Nephron (organoid): ENCODE measurements around the gene APBB2.
A peak's percentile ranks its signal among the peaks of the same experiment; 100 is the strongest.

Experiments
- H3K27ac Mint-ChIP-seq, 3 experiments: 2 replicates each; pipeline ENCODE4 v1.8.0; 2020; ENCODE audit warnings: mixed read lengths in 3 of 3, mild to moderate bottlenecking in 2 of 3, moderate library complexity in 1 of 3
- H3K27me3 Mint-ChIP-seq: 2 replicates; pipeline ENCODE4 v1.8.0; 2021; ENCODE audit warnings: low read depth, mild to moderate bottlenecking, moderate library complexity, mixed read lengths
- H3K36me3 Mint-ChIP-seq: 2 replicates; pipeline ENCODE4 v1.8.0; 2020; ENCODE audit warnings: low read depth, mixed read lengths
- H3K4me1 Mint-ChIP-seq: 2 replicates; pipeline ENCODE4 v1.8.0; 2020; ENCODE audit warnings: mixed read lengths
- H3K4me3 Mint-ChIP-seq, 3 experiments: 2 replicates each; pipeline ENCODE4 v1.8.0; 2020; ENCODE audit warnings: mild to moderate bottlenecking in 3 of 3, mixed read lengths in 3 of 3, moderate library complexity in 2 of 3
- H3K9me3 Mint-ChIP-seq: 2 replicates; pipeline ENCODE4 v1.8.0; 2020; ENCODE audit warnings: mixed read lengths
- CTCF ChIP-seq, 3 experiments: fragments of 200-600 bp; sonication (generic); IDR thresholded peaks; one replicate each; pipeline ENCODE4 v1.5.0; 2021; ENCODE audit warnings: antibody characterized with exemption in 3 of 3; ENCODE audit not compliant: unreplicated experiment in 3 of 3

The APBB2 gene

DNA sequence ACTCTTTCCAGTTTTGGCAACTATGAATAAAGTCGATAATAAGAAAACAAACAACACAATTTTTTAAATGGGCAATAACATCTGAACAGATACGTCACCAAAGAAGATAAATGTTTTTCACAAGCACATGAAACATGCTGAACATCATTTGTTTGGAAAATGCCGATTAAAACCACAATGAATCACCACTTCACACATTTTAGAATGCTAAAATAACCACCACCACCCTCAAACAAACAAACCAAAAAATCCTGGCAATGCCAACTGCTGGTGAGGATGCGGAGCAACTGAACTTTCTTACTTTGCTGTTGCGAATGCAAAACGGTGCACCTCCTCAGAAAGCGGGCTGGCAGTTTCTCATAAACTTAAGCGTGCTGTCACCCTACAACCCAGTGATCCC lies 348.6 kb downstream of the APBB2 start:
- H3K4me1 Mint-ChIP-seq, result no peaks in the 10 kb centered on the region
- H3K36me3 Mint-ChIP-seq, result no peaks in the 10 kb centered on the region
- H3K9me3 Mint-ChIP-seq, result no peaks in the 10 kb centered on the region
- H3K27ac Mint-ChIP-seq, result peak overlapping the region in 1 of 3 experiments; percentile 27
- H3K27me3 Mint-ChIP-seq, result no peaks in the 10 kb centered on the region
- TF ChIP-seq CTCF (IDR thresholded peaks at IDR 0.05; ENCODE audit: unreplicated experiment in 3 of 3), result no peak
- H3K4me3 Mint-ChIP-seq, result no peak overlapping the region

- Mint-ChIP-seq H3K36me3 (peaks cover 4% of the 10 kb centered on the region), H3K27me3 (peaks cover 3% of the 10 kb centered on the region), H3K4me3 (no peak overlapping the region), H3K4me1 (peaks cover 4% of the 10 kb centered on the region), H3K27ac (peak overlapping the region in 1 of 3 experiments; percentile 65), H3K9me3 (no peaks in the 10 kb centered on the region)
- TF ChIP-seq CTCF (IDR thresholded peaks at IDR 0.05; ENCODE audit: unreplicated experiment in 3 of 3), result no peak
Observed at GRCh38 chr4:40864531-40864930, 349.8 kb downstream of the APBB2 start.

DNA sequence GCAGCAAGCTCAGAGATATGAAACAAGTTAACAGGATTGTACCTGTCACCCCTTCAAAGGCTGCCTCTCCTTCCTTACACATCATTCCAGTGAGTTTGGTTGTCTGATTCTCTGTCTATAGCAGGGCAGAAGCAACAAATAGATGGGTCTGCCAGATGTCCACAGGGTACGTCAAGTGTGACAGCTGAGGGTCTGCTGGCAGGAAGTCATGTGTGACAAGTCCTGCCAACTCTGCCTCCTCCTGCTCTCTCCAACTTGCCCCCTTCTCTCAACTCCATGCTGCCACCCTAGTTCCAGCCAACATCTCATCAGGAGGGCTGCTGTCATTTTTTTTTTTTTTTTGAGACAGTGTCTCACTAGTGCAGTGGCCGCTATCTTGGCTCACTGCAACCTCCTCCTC lies 355.4 kb downstream of the APBB2 start:
- peaks cover 10% of the 10 kb centered on the region for H3K36me3 Mint-ChIP-seq
- H3K4me3 Mint-ChIP-seq, result no peak overlapping the region
- no peaks in the 10 kb centered on the region for H3K9me3 Mint-ChIP-seq
- no peak for TF ChIP-seq CTCF (IDR thresholded peaks at IDR 0.05; ENCODE audit: unreplicated experiment in 3 of 3)
- H3K4me1 Mint-ChIP-seq, result peaks cover 31% of the 10 kb centered on the region
- H3K27me3 Mint-ChIP-seq, result peaks cover 10% of the 10 kb centered on the region
- no peak overlapping the region for H3K27ac Mint-ChIP-seq

GRCh38 chr4:40857956-40858355 lies 356.4 kb downstream of the APBB2 start:
- H3K9me3 Mint-ChIP-seq, result no peaks in the 10 kb centered on the region
- peaks cover 13% of the 10 kb centered on the region for H3K36me3 Mint-ChIP-seq
- TF ChIP-seq CTCF (IDR thresholded peaks at IDR 0.05; ENCODE audit: unreplicated experiment in 3 of 3), result no peak
- H3K4me1 Mint-ChIP-seq, result peaks cover 31% of the 10 kb centered on the region
- H3K27me3 Mint-ChIP-seq, result peaks cover 10% of the 10 kb centered on the region
- peak overlapping the region in 1 of 3 experiments; percentile 58 for H3K27ac Mint-ChIP-seq
- H3K4me3 Mint-ChIP-seq, result peak overlapping the region; percentile 60 to 66 (median 63)

DNA sequence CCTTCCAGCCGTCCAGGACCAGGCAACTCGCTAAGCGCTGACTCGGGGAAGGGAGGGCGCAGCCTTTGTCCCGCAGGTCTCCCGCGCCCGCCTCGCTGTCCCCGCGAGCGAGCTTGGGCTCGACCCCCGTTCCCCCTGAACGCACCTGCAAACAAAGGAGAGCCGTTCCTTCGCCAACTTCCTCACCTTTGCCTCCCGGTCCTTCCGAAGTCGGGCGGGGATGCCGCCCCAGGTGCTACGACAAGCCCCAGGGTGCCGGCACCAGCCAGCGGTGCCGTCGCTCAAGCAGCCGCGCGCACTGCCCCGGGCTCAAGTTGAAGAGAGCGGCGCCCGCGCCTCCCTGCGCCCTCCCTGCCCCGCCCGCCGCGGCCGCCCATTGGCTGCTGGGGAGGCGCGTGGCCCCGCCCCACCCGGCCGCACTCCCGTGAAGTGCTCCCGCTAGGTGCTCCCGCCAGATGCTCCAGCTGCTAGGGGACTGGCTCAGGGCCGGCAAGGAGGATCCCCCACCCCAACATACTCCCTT lies 357.4 kb downstream of the APBB2 start:
- no peaks in the 10 kb centered on the region for H3K9me3 Mint-ChIP-seq
- no peak for TF ChIP-seq CTCF (IDR thresholded peaks at IDR 0.05; ENCODE audit: unreplicated experiment in 3 of 3)
- peak overlapping the region; percentile 76 to 88 (median 87) for H3K4me3 Mint-ChIP-seq
- peaks cover 31% of the 10 kb centered on the region for H3K4me1 Mint-ChIP-seq
- H3K36me3 Mint-ChIP-seq, result peaks cover 13% of the 10 kb centered on the region
- H3K27ac Mint-ChIP-seq, result peak overlapping the region in 2 of 3 experiments; percentile 12 to 57
- H3K27me3 Mint-ChIP-seq, result peaks cover 10% of the 10 kb centered on the region

DNA sequence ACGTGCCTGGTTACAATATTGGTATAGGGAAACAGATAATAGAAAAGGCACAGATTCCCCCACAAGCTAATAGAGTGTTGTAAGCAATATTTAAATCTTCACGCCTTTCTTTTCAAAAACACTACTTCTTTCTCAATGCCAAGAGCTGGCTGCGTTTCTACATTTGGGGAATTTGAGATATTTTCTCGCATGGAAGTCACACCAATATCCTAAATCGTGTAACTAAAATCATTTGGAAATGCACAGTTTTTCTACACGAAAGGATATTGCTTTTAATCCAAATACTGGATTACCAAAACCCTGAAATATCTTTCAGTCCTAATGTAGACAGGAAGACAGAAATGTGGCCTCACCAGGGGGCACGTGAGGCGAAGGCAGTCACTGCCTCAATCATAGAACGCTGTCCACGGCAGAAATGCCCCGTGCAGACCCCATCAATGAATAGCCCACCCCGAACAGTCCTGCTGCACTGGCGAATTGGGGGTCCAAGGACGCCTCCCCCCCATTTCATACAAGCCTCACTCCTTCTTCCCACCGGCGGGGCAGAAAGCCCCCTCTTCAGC lies 358.0 kb downstream of the APBB2 start:
- Mint-ChIP-seq H3K27me3 (peaks cover 10% of the 10 kb centered on the region), H3K9me3 (no peaks in the 10 kb centered on the region), H3K36me3 (peaks cover 13% of the 10 kb centered on the region), H3K4me1 (peaks cover 31% of the 10 kb centered on the region), H3K4me3 (peak overlapping the region; percentile 60 to 88 (median 71)), H3K27ac (peak overlapping the region in 2 of 3 experiments; percentile 12)
- no peak for TF ChIP-seq CTCF (IDR thresholded peaks at IDR 0.05; ENCODE audit: unreplicated experiment in 3 of 3)
